HepG2 (cell line): ENCODE results near the gene ZBTB46. TPM values are rescaled to one million over a fixed set of nuclear protein-coding genes. Genes with fewer than 3 reads are reported as not detected.
A peak's percentile ranks its signal among the peaks of the same experiment; 100 is the strongest.

Experiments used
- AGO1 ChIP-seq: fragments of 200-400 bp; formaldehyde crosslinking; IDR thresholded peaks from 2 replicates; pipeline ENCODE4 v1.6.1; 2017; ENCODE audit warnings: mild to moderate bottlenecking, low read depth, low read length, moderate library complexity; ENCODE audit not compliant: poor library complexity, severe bottlenecking
- BRD4 ChIP-seq: sonication (generic); formaldehyde crosslinking; IDR thresholded peaks from 2 replicates; pipeline ENCODE4 v1.4.0; 2020; ENCODE audit warnings: missing genetic modification reagents
- CHD4 ChIP-seq: fragments of 200-600 bp; sonication (generic); IDR thresholded peaks from 2 replicates; pipeline ENCODE4 v1.7.0; 2017; ENCODE audit warnings: mild to moderate bottlenecking, low read length, borderline replicate concordance
- KLF16 ChIP-seq, 2 experiments: sonication (generic) in 1 of 2; formaldehyde crosslinking in 1 of 2; IDR thresholded peaks; 2 replicates each; pipeline versions ENCODE4 v1.6.1 to v1.8.0; 2016 to 2023; ENCODE audit warnings: missing genetic modification reagents in 2 of 2, missing compliant biosample characterization in 1 of 2
- MEF2D ChIP-seq: sonication (generic); formaldehyde crosslinking; IDR thresholded peaks from 2 replicates; pipeline ENCODE4 v1.5.1; 2020; ENCODE audit warnings: mild to moderate bottlenecking, missing genetic modification reagents
- MEIS1 ChIP-seq: sonication (generic); formaldehyde crosslinking; IDR thresholded peaks from 2 replicates; pipeline ENCODE4 v1.9.0; 2021; ENCODE audit warnings: mild to moderate bottlenecking, missing genetic modification reagents, moderate library complexity, borderline replicate concordance
- MTF1 ChIP-seq: sonication (generic); formaldehyde crosslinking; IDR thresholded peaks from 2 replicates; pipeline ENCODE4 v1.5.0; 2020; ENCODE audit warnings: missing genetic modification reagents
- MZF1 ChIP-seq: sonication (generic); formaldehyde crosslinking; IDR thresholded peaks from 2 replicates; pipeline ENCODE4 v1.8.1; 2023; ENCODE audit warnings: mild to moderate bottlenecking, missing genetic modification reagents, borderline replicate concordance
- NFE2 ChIP-seq: sonication (generic); formaldehyde crosslinking; IDR thresholded peaks from 2 replicates; pipeline ENCODE4 v1.4.0; 2020; ENCODE audit warnings: missing genetic modification reagents
- NFIC ChIP-seq: IDR thresholded peaks from 2 replicates; pipeline ENCODE4 v1.6.1; 2012; ENCODE audit warnings: mild to moderate bottlenecking, low read length, inconsistent platforms
- PAF1 ChIP-seq: IDR thresholded peaks from 2 replicates; pipeline ENCODE4 v1.6.1; 2016; ENCODE audit warnings: missing genetic modification reagents, missing compliant biosample characterization
- RARG ChIP-seq: sonication (generic); formaldehyde crosslinking; IDR thresholded peaks from 2 replicates; pipeline ENCODE4 v1.4.0; 2020; ENCODE audit warnings: low read depth, mild to moderate bottlenecking, missing genetic modification reagents
- SALL2 ChIP-seq: sonication (generic); formaldehyde crosslinking; IDR thresholded peaks from 2 replicates; pipeline ENCODE4 v1.8.1; 2023; ENCODE audit warnings: mild to moderate bottlenecking, missing genetic modification reagents, inconsistent platforms
- ZFX ChIP-seq: sonication (generic); formaldehyde crosslinking; IDR thresholded peaks from 2 replicates; pipeline ENCODE4 v1.4.0; 2020; ENCODE audit warnings: mild to moderate bottlenecking, low read depth, missing genetic modification reagents, moderate library complexity
- ZNF292 ChIP-seq: sonication (generic); formaldehyde crosslinking; IDR thresholded peaks from 2 replicates; pipeline ENCODE4 v1.8.1; 2022; ENCODE audit warnings: mild to moderate bottlenecking, low read depth, missing genetic modification reagents, borderline replicate concordance
- ZNF430 ChIP-seq: sonication (generic); formaldehyde crosslinking; IDR thresholded peaks from 2 replicates; pipeline ENCODE4 v1.9.0; 2021; ENCODE audit warnings: mild to moderate bottlenecking, missing genetic modification reagents
- ZNF569 ChIP-seq: sonication (generic); formaldehyde crosslinking; IDR thresholded peaks from 2 replicates; pipeline ENCODE4 v1.5.0; 2020; ENCODE audit warnings: mild to moderate bottlenecking, missing genetic modification reagents, moderate library complexity, borderline replicate concordance
- ZNF703 ChIP-seq: sonication (generic); formaldehyde crosslinking; IDR thresholded peaks from 2 replicates; pipeline ENCODE4 v1.5.1; 2020; ENCODE audit warnings: missing genetic modification reagents, mild to moderate bottlenecking, moderate library complexity, borderline replicate concordance
- polyA plus RNA-seq, 8 experiments: library from polyadenylated mRNA; depleted of rRNA in 3 of 8; stranded (reverse) in 7 of 8; unstranded in 1 of 8; fragments of >200 nt; fragmentation: Illumina TruSeq in 4 of 8; extraction: Trizol in 4 of 8; gene quantifications; 2 replicates each; pipeline versions ENCODE4 v1.2.1 to v1.2.3, GENCODE V29; 2011 to 2016; ENCODE audit warnings: low read depth in 4 of 8, missing spikeins in 1 of 8, mixed read lengths in 1 of 8; ENCODE audit not compliant: insufficient read depth in 1 of 8
- total RNA-seq, 5 experiments: library from RNA; depleted of rRNA; stranded (reverse); fragments of >200 nt; fragmentation: Illumina TruSeq; extraction: Trizol; gene quantifications; 2 replicates each; pipeline ENCODE4 v1.2.3, GENCODE V29; 2016; ENCODE audit warnings: low read depth in 1 of 5
- TF ChIP-seq, protein P1 (sequence below): fragments of 450-650 bp; IDR thresholded peaks from 2 replicates; pipeline ENCODE4 v1.6.1; 2017; ENCODE audit warnings: mild to moderate bottlenecking
- TF ChIP-seq, protein P2 (sequence below): sonication (generic); formaldehyde crosslinking; IDR thresholded peaks from 2 replicates; pipeline ENCODE4 v1.5.0; 2020; ENCODE audit warnings: mild to moderate bottlenecking, missing genetic modification reagents
- TF ChIP-seq, protein P3 (sequence below): sonication (generic); formaldehyde crosslinking; IDR thresholded peaks from 2 replicates; pipeline ENCODE4 v1.4.0; 2020; ENCODE audit warnings: low read depth, mild to moderate bottlenecking, missing genetic modification reagents
- TF ChIP-seq, protein P4 (sequence below), 2 experiments: sonication (generic) in 1 of 2; formaldehyde crosslinking in 1 of 2; IDR thresholded peaks; 2 replicates each; pipeline versions ENCODE4 v1.4.0 to v1.6.1; 2018 to 2020; ENCODE audit warnings: missing genetic modification reagents in 2 of 2, borderline replicate concordance in 1 of 2, low read depth in 1 of 2, mild to moderate bottlenecking in 1 of 2, missing biosample characterization in 1 of 2

Gene ZBTB46
- total and polyA plus RNA-seq, 2 of the 13 experiments (the other 11 are each of a cell fraction or from before 2014, with no cell fraction given): 1.6 to 13.5 TPM

DNA sequence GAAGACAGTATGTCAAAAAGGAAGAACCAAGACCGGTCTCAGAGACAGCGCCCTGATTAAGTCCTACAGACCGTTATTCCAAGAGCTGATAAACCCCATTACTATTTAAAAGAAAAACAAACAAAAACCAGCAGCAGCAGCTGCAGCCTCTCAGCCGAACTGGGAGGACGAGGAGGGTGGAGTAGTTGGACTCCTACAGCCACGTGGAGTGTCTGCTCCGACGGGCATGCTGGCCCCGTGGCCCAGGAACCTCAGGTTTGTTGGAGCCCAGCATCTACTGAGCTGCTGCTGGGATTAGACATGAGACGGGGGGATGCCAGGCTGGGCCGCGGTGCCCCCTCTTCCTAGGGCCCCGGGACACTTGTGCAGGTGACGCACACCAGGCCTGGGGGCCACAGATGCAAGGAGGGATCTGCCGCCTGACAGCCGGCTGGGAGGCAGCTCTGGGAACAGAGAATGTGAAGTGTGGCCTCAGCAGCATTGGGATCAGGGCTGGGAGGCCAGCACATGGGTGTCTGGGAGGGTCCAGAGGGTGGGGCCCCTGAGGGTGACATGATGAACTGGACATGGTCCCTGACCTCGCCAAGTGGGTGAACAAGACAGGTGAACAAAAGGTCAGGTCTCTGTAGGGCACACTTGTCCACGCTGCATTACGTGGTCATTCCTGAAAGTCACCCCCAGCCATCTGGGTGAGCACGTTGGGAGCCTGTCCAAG is 2.9 kb upstream of the ZBTB46 start (continued):
- TF ChIP-seq MEIS1 (CRISPR knock-in tag) (no peak), BRD4 (no peak), MEF2D (CRISPR knock-in tag) (no peak; the same call in 1 of the 2 replicates), MTF1 (CRISPR knock-in tag) (no peak), ZNF430 (CRISPR knock-in tag) (no peak), PAF1 (CRISPR knock-in tag) (no peak), ZNF292 (CRISPR knock-in tag) (no peak), ZFX (CRISPR knock-in tag) (peak; percentile 48), NFE2 (CRISPR knock-in tag) (no peak), SALL2 (CRISPR knock-in tag) (no peak; the same call in 1 of the 2 replicates), ZNF569 (CRISPR knock-in tag) (no peak), CHD4 (no peak), NFIC (no peak), AGO1 (no peak), MZF1 (CRISPR knock-in tag) (no peak), KLF16 (CRISPR knock-in tag; IDR thresholded peaks at IDR 0.05) (0 out of 4 replicates have a peak, but pooled peaks of 1 of the 2 experiments have one; percentile 52), ZNF703 (CRISPR knock-in tag) (no peak), RARG (no peak)
- TF ChIP-seq, protein P1, sequence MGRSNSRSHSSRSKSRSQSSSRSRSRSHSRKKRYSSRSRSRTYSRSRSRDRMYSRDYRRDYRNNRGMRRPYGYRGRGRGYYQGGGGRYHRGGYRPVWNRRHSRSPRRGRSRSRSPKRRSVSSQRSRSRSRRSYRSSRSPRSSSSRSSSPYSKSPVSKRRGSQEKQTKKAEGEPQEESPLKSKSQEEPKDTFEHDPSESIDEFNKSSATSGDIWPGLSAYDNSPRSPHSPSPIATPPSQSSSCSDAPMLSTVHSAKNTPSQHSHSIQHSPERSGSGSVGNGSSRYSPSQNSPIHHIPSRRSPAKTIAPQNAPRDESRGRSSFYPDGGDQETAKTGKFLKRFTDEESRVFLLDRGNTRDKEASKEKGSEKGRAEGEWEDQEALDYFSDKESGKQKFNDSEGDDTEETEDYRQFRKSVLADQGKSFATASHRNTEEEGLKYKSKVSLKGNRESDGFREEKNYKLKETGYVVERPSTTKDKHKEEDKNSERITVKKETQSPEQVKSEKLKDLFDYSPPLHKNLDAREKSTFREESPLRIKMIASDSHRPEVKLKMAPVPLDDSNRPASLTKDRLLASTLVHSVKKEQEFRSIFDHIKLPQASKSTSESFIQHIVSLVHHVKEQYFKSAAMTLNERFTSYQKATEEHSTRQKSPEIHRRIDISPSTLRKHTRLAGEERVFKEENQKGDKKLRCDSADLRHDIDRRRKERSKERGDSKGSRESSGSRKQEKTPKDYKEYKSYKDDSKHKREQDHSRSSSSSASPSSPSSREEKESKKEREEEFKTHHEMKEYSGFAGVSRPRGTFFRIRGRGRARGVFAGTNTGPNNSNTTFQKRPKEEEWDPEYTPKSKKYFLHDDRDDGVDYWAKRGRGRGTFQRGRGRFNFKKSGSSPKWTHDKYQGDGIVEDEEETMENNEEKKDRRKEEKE: no peak
- TF ChIP-seq, protein P2, sequence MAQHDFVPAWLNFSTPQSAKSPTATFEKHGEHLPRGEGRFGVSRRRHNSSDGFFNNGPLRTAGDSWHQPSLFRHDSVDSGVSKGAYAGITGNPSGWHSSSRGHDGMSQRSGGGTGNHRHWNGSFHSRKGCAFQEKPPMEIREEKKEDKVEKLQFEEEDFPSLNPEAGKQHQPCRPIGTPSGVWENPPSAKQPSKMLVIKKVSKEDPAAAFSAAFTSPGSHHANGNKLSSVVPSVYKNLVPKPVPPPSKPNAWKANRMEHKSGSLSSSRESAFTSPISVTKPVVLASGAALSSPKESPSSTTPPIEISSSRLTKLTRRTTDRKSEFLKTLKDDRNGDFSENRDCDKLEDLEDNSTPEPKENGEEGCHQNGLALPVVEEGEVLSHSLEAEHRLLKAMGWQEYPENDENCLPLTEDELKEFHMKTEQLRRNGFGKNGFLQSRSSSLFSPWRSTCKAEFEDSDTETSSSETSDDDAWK (CRISPR knock-in tag): no peak
- TF ChIP-seq, protein P3, sequence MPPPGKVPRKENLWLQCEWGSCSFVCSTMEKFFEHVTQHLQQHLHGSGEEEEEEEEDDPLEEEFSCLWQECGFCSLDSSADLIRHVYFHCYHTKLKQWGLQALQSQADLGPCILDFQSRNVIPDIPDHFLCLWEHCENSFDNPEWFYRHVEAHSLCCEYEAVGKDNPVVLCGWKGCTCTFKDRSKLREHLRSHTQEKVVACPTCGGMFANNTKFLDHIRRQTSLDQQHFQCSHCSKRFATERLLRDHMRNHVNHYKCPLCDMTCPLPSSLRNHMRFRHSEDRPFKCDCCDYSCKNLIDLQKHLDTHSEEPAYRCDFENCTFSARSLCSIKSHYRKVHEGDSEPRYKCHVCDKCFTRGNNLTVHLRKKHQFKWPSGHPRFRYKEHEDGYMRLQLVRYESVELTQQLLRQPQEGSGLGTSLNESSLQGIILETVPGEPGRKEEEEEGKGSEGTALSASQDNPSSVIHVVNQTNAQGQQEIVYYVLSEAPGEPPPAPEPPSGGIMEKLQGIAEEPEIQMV (CRISPR knock-in tag): 0 out of 2 replicates have a peak, but pooled peaks have one; percentile 74
- TF ChIP-seq, protein P4, sequence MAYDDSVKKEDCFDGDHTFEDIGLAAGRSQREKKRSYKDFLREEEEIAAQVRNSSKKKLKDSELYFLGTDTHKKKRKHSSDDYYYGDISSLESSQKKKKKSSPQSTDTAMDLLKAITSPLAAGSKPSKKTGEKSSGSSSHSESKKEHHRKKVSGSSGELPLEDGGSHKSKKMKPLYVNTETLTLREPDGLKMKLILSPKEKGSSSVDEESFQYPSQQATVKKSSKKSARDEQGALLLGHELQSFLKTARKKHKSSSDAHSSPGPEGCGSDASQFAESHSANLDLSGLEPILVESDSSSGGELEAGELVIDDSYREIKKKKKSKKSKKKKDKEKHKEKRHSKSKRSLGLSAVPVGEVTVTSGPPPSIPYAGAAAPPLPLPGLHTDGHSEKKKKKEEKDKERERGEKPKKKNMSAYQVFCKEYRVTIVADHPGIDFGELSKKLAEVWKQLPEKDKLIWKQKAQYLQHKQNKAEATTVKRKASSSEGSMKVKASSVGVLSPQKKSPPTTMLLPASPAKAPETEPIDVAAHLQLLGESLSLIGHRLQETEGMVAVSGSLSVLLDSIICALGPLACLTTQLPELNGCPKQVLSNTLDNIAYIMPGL (CRISPR knock-in tag; IDR thresholded peaks at IDR 0.05; ENCODE audit: borderline replicate concordance in 1 of 2, low read depth in 1 of 2): peak in 1 of 2 experiments; percentile 52; a peak in 1 of 4 replicates
